CD14-positive monocyte (primary cell): Measurements from ENCODE around the gene BEGAIN. TPM values are rescaled to one million over a fixed set of nuclear protein-coding genes. Genes with fewer than 3 reads are reported as not detected.

Experiments used
- DNase-seq, 3 donors: peaks; one replicate each; pipeline ENCODE4 v3.0.0-alpha.2; 2011 to 2022
- H2AFZ ChIP-seq: 2 replicates; pipeline ENCODE4 v1.6.0; 2012; ENCODE audit warnings: mild to moderate bottlenecking, low read depth, low read length, inconsistent platforms; ENCODE audit not compliant: insufficient read depth, poor library complexity, severe bottlenecking
- H3K27ac ChIP-seq, 2 donors: 1 replicate in 1 of 2; 2 replicates in 1 of 2; pipeline ENCODE4 v1.5.1; 2012 to 2013; ENCODE audit warnings: low read length in 2 of 2, control low read depth in 1 of 2, inconsistent platforms in 1 of 2, low read depth in 1 of 2, mild to moderate bottlenecking in 1 of 2
- H3K27me3 ChIP-seq, 2 donors: one replicate each; pipeline versions ENCODE4 v1.6.0 to v1.6.1; 2011 to 2013; ENCODE audit warnings: low read length in 2 of 2; ENCODE audit not compliant: control insufficient read depth in 2 of 2, insufficient read depth in 2 of 2
- H3K36me3 ChIP-seq, 2 donors: replicated peaks in 1 of 2; 1 replicate in 1 of 2; 2 replicates in 1 of 2; pipeline versions ENCODE4 v1.5.1 to v1.6.1; 2012 to 2013; ENCODE audit warnings: low read length in 2 of 2, control low read depth in 1 of 2, inconsistent platforms in 1 of 2, mild to moderate bottlenecking in 1 of 2; ENCODE audit not compliant: insufficient read depth in 2 of 2, control insufficient read depth in 1 of 2
- H3K4me1 ChIP-seq, 2 donors: 1 replicate in 1 of 2; 2 replicates in 1 of 2; pipeline versions ENCODE4 v1.5.1 to v1.6.1; 2012 to 2013; ENCODE audit warnings: low read length in 2 of 2, control low read depth in 1 of 2, inconsistent platforms in 1 of 2, mild to moderate bottlenecking in 1 of 2, moderate library complexity in 1 of 2; ENCODE audit not compliant: insufficient read depth in 2 of 2, control insufficient read depth in 1 of 2
- H3K4me2 ChIP-seq: replicated peaks from 2 replicates; pipeline ENCODE3; 2012; ENCODE audit warnings: low read length, moderate library complexity, mild to moderate bottlenecking; ENCODE audit not compliant: poor library complexity, severe bottlenecking; ENCODE audit errors: extremely low read depth
- H3K4me3 ChIP-seq, 3 experiments: fragments of 200-600 bp in 1 of 3; sonication (generic) in 1 of 3; replicated peaks in 1 of 3; 1 replicate in 2 of 3; 2 replicates in 1 of 3; pipeline ENCODE4 v1.5.1; 2011 to 2013; ENCODE audit warnings: low read length in 3 of 3, mild to moderate bottlenecking in 3 of 3, control low read depth in 2 of 3, low read depth in 2 of 3, inconsistent platforms in 1 of 3, moderate library complexity in 1 of 3
- H3K79me2 ChIP-seq: 2 replicates; pipeline ENCODE4 v1.6.0; 2012; ENCODE audit warnings: mild to moderate bottlenecking, control low read depth, inconsistent platforms, low read length, moderate library complexity; ENCODE audit not compliant: insufficient read depth
- H3K9ac ChIP-seq: 2 replicates; pipeline ENCODE4 v1.6.0; 2017; ENCODE audit warnings: low read length, mild to moderate bottlenecking; ENCODE audit not compliant: insufficient read depth, poor library complexity, severe bottlenecking
- H3K9me3 ChIP-seq, 2 donors: replicated peaks in 1 of 2; 1 replicate in 1 of 2; 2 replicates in 1 of 2; pipeline versions ENCODE4 v1.5.1 to v1.6.1; 2012 to 2013; ENCODE audit warnings: low read length in 2 of 2, control low read depth in 1 of 2; ENCODE audit not compliant: control insufficient read depth in 1 of 2, insufficient read depth in 1 of 2
- H4K20me1 ChIP-seq: 2 replicates; pipeline ENCODE4 v1.6.0; 2012; ENCODE audit warnings: mild to moderate bottlenecking, low read length, control low read depth, moderate library complexity; ENCODE audit not compliant: insufficient read depth
- H3K27ac Mint-ChIP-seq, 7 donors: one replicate each; pipeline ENCODE4 v1.8.0; 2020; ENCODE audit warnings: mild to moderate bottlenecking in 7 of 7, mixed read lengths in 7 of 7, moderate library complexity in 6 of 7, inconsistent platforms in 2 of 7
- H3K27me3 Mint-ChIP-seq, 3 donors: one replicate each; pipeline ENCODE4 v1.8.0; 2021 to 2022; ENCODE audit warnings: low read depth in 3 of 3, mild to moderate bottlenecking in 3 of 3, mixed read lengths in 3 of 3, moderate library complexity in 3 of 3, inconsistent platforms in 1 of 3
- H3K36me3 Mint-ChIP-seq, 2 donors: one replicate each; pipeline ENCODE4 v1.8.0; 2020; ENCODE audit warnings: mixed read lengths in 2 of 2, inconsistent platforms in 1 of 2, mild to moderate bottlenecking in 1 of 2
- H3K4me1 Mint-ChIP-seq: one replicate; pipeline ENCODE4 v1.8.0; 2020; ENCODE audit warnings: mild to moderate bottlenecking, mixed read lengths
- H3K4me3 Mint-ChIP-seq, 2 donors: one replicate each; pipeline ENCODE4 v1.8.0; 2020; ENCODE audit warnings: mild to moderate bottlenecking in 2 of 2, mixed read lengths in 2 of 2, moderate library complexity in 1 of 2
- H3K9me3 Mint-ChIP-seq, 7 donors: one replicate each; pipeline ENCODE4 v1.8.0; 2020 to 2022; ENCODE audit warnings: mixed read lengths in 7 of 7, mild to moderate bottlenecking in 6 of 7, moderate library complexity in 6 of 7, inconsistent platforms in 2 of 7
- WGBS: methylation state at CpG from one replicate; pipeline ENCODE4 v1.1.5; 2013; ENCODE audit warnings: missing lambda C conversion rate; ENCODE audit not compliant: insufficient coverage; 5-methylcytosine and 5-hydroxymethylcytosine counted together
- intact Hi-C, 2 donors: fragments of 100-400 bp; cut with micrococcal nuclease; formaldehyde crosslinking; loops; one replicate each; pipeline versions ENCODE4 v1.15.0 to v1.15.1; 2023
- polyA plus RNA-seq, 3 donors: library from polyadenylated mRNA; depleted of rRNA in 1 of 3; unstranded in 2 of 3; stranded (reverse) in 1 of 3; fragments of 300-500 nt in 2 of 3; fragments of >200 nt in 1 of 3; fragmentation: Illumina TruSeq in 2 of 3; gene quantifications; 1 replicate in 2 of 3; 2 replicates in 1 of 3; pipeline ENCODE4 v1.2.3, GENCODE V29; 2012 to 2021
- small RNA-seq: library from RNA; depleted of rRNA; stranded (forward); fragments of <200 nt; gene quantifications from one replicate; pipeline ENCODE3, GENCODE V24; 2012; ENCODE audit warnings: low read depth; ENCODE audit not compliant: insufficient read length
- TF ChIP-seq, protein P1 (sequence below): fragments of 200-600 bp; IDR thresholded peaks from one replicate; pipeline ENCODE4 v1.8.0; 2022; ENCODE audit warnings: antibody characterized with exemption, mild to moderate bottlenecking

BEGAIN gene
- polyA plus RNA-seq, 3 donors: 0.25 to 0.45 TPM; not detected in 1

DNA sequence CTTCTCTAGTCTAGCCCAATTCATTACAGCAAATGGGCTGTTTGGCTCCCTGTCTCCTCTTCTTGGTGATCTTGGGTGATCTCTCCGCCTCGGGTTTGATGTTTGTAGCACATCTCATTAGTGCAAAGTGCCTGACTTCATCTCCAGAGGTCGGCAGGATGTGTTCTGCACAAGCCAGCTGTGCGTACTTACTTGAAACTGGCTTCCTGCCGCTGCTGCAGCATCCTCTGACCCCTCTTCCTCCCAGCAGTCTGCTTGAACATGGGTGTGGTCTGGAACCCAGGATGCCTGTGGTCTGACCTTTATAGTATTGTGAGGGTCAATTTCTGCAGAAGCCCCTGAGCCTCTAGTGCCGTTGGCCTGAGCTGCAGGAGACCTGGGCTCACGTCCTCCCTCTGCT, 99.2 kb downstream of the BEGAIN start:
- Histone ChIP-seq H3K4me2 (no peak overlapping the region), H3K9ac (no peak overlapping the region), H3K9me3 (no peaks in the 10 kb centered on the region), H3K27me3 (no peaks in the 10 kb centered on the region), H3K79me2 (no peaks in the 10 kb centered on the region), H3K4me3 (no peak overlapping the region), H3K36me3 (peaks cover 0 to 10% of the 10 kb centered on the region in 2 donors), H4K20me1 (peaks cover 17% of the 10 kb centered on the region), H3K4me1 (no peaks in the 10 kb centered on the region), H2AFZ (no peak overlapping the region), H3K27ac (no peak overlapping the region)
- peak overlapping the region in 1 of 7 donors; percentile 55 for H3K27ac Mint-ChIP-seq
- TF ChIP-seq, protein P1, sequence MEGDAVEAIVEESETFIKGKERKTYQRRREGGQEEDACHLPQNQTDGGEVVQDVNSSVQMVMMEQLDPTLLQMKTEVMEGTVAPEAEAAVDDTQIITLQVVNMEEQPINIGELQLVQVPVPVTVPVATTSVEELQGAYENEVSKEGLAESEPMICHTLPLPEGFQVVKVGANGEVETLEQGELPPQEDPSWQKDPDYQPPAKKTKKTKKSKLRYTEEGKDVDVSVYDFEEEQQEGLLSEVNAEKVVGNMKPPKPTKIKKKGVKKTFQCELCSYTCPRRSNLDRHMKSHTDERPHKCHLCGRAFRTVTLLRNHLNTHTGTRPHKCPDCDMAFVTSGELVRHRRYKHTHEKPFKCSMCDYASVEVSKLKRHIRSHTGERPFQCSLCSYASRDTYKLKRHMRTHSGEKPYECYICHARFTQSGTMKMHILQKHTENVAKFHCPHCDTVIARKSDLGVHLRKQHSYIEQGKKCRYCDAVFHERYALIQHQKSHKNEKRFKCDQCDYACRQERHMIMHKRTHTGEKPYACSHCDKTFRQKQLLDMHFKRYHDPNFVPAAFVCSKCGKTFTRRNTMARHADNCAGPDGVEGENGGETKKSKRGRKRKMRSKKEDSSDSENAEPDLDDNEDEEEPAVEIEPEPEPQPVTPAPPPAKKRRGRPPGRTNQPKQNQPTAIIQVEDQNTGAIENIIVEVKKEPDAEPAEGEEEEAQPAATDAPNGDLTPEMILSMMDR: no peak
- H3K4me3 Mint-ChIP-seq: no peak overlapping the region
- DNase-seq: no peak
- 100% methylated on average over 4 of the region's 7 CpGs for WGBS
- H3K36me3 Mint-ChIP-seq: peaks cover 14 to 19% of the 10 kb centered on the region in 2 donors
- no peaks in the 10 kb centered on the region for H3K27me3 Mint-ChIP-seq
- no peaks in the 10 kb centered on the region for H3K4me1 Mint-ChIP-seq
- intact Hi-C loops: no loop called here
- H3K9me3 Mint-ChIP-seq: no peaks in the 10 kb centered on the region

GRCh38 chr14:100487304-100487703, 99.9 kb downstream of the BEGAIN start:
- Mint-ChIP-seq H3K27ac (no peak overlapping the region), H3K4me1 (no peaks in the 10 kb centered on the region), H3K4me3 (no peak overlapping the region), H3K27me3 (no peaks in the 10 kb centered on the region), H3K9me3 (no peaks in the 10 kb centered on the region), H3K36me3 (peaks cover 14 to 19% of the 10 kb centered on the region in 2 donors)
- peaks cover 17% of the 10 kb centered on the region for H4K20me1 ChIP-seq
- no peaks in the 10 kb centered on the region for H3K79me2 ChIP-seq
- H3K36me3 ChIP-seq: peaks cover 0 to 10% of the 10 kb centered on the region in 2 donors
- H3K4me1 ChIP-seq: no peaks in the 10 kb centered on the region
- H3K27me3 ChIP-seq: no peaks in the 10 kb centered on the region
- no peak overlapping the region for H2AFZ ChIP-seq
- no peak overlapping the region for H3K27ac ChIP-seq
- TF ChIP-seq, protein P1: no peak
- no peak overlapping the region for H3K4me3 ChIP-seq
- H3K9me3 ChIP-seq: no peaks in the 10 kb centered on the region
- intact Hi-C loops: no loop called here
- H3K4me2 ChIP-seq: no peak overlapping the region
- no peak overlapping the region for H3K9ac ChIP-seq
- no peak for DNase-seq

Small RNA genes within 50 kb of the gene (small RNA-seq; reads per million reads assigned to genes)
- not detected for gene RN7SKP92

Other genes with a start within 250 kb of the BEGAIN start
- 10 to 100 TPM in 2 of 3 donors, 1 to 10 TPM in 1; 6.5 to 12.8 (median 10.2) TPM for gene WDR25, start 210.9 kb downstream of the BEGAIN start, polyA plus RNA-seq
- gene DLK1, start 139.5 kb upstream of the BEGAIN start, polyA plus RNA-seq: under 1 TPM in 1 of 3 donors, not detected in 2; 0.04 TPM
- 1 to 10 TPM in 1 of 3 donors, not detected in 2; 1.7 TPM for gene MEG3, start 238.7 kb upstream of the BEGAIN start, polyA plus RNA-seq